HepG2 (cell line): ENCODE results near the gene P4HB. TPM values are rescaled to one million over a fixed set of nuclear protein-coding genes. Genes with fewer than 3 reads are reported as not detected.

Experiments
- AGO1 ChIP-seq: fragments of 200-400 bp; formaldehyde crosslinking; IDR thresholded peaks from 2 replicates; pipeline ENCODE4 v1.6.1; 2017; ENCODE audit warnings: mild to moderate bottlenecking, low read depth, low read length, moderate library complexity; ENCODE audit not compliant: poor library complexity, severe bottlenecking
- EED ChIP-seq: sonication (generic); formaldehyde crosslinking; IDR thresholded peaks from 2 replicates; pipeline ENCODE4 v1.5.0; 2020; ENCODE audit warnings: mild to moderate bottlenecking, missing genetic modification reagents
- FIP1L1 ChIP-seq: fragments of 200-400 bp; formaldehyde crosslinking; IDR thresholded peaks from 2 replicates; pipeline ENCODE4 v1.6.1; 2018; ENCODE audit warnings: low read depth, mild to moderate bottlenecking, low read length, moderate library complexity, borderline replicate concordance; ENCODE audit not compliant: insufficient read depth
- FOXK1 ChIP-seq: sonication (generic); formaldehyde crosslinking; IDR thresholded peaks from 2 replicates; pipeline ENCODE4 v1.4.0; 2020; ENCODE audit warnings: low read depth, missing genetic modification reagents, borderline replicate concordance
- KDM3A ChIP-seq: IDR thresholded peaks from 2 replicates; pipeline ENCODE4 v1.6.1; 2018; ENCODE audit warnings: low read depth, missing compliant biosample characterization
- MXI1 ChIP-seq: IDR thresholded peaks from 3 replicates; pipeline ENCODE4 v1.6.1; 2012; ENCODE audit warnings: low read depth, low read length, inconsistent platforms, borderline replicate concordance
- MYNN ChIP-seq: sonication (generic); formaldehyde crosslinking; IDR thresholded peaks from 2 replicates; pipeline ENCODE4 v1.4.0; 2020; ENCODE audit warnings: mild to moderate bottlenecking, low read depth, missing genetic modification reagents
- RFX5 ChIP-seq: IDR thresholded peaks from 2 replicates; pipeline ENCODE4 v1.6.1; 2011; ENCODE audit warnings: low read depth, low read length, improper control_type of control experiment
- SOX6 ChIP-seq, 2 experiments: fragments of 450-650 bp in 1 of 2; sonication (generic) in 1 of 2; formaldehyde crosslinking in 1 of 2; IDR thresholded peaks; 2 replicates each; pipeline versions ENCODE4 v1.4.0 to v1.6.1; 2017 to 2020; ENCODE audit warnings: antibody characterized with exemption in 1 of 2, mild to moderate bottlenecking in 1 of 2, missing genetic modification reagents in 1 of 2
- SP1 ChIP-seq, 2 experiments: fragments of 450-650 bp in 1 of 2; sonication (generic) in 1 of 2; formaldehyde crosslinking in 1 of 2; IDR thresholded peaks; 2 replicates each; pipeline versions ENCODE4 v1.4.0 to v1.6.1; 2016 to 2020; ENCODE audit warnings: missing genetic modification reagents in 1 of 2
- ZC3H13 ChIP-seq: sonication (generic); formaldehyde crosslinking; IDR thresholded peaks from 2 replicates; pipeline ENCODE4 v1.8.1; 2023; ENCODE audit warnings: mild to moderate bottlenecking, missing genetic modification reagents, moderate library complexity
- ZC3H4 ChIP-seq: sonication (generic); formaldehyde crosslinking; IDR thresholded peaks from 2 replicates; pipeline ENCODE4 v1.4.0; 2020; ENCODE audit warnings: missing genetic modification reagents, borderline replicate concordance
- ZNF282 ChIP-seq: fragments of 450-650 bp; IDR thresholded peaks from 2 replicates; pipeline ENCODE4 v1.6.1; 2018; ENCODE audit not compliant: partially characterized antibody
- ZNF441 ChIP-seq: sonication (generic); formaldehyde crosslinking; IDR thresholded peaks from 2 replicates; pipeline ENCODE4 v1.7.0; 2021; ENCODE audit warnings: missing genetic modification reagents, borderline replicate concordance
- ZNF530 ChIP-seq: sonication (generic); formaldehyde crosslinking; IDR thresholded peaks from 2 replicates; pipeline ENCODE4 v1.5.0; 2020; ENCODE audit warnings: low read depth, mild to moderate bottlenecking, missing genetic modification reagents
- ZNF572 ChIP-seq: sonication (generic); formaldehyde crosslinking; IDR thresholded peaks from 2 replicates; pipeline ENCODE4 v1.5.1; 2020; ENCODE audit warnings: mild to moderate bottlenecking, missing genetic modification reagents
- polyA plus RNA-seq, 8 experiments: library from polyadenylated mRNA; depleted of rRNA in 3 of 8; stranded (reverse) in 7 of 8; unstranded in 1 of 8; fragments of >200 nt; fragmentation: Illumina TruSeq in 4 of 8; extraction: Trizol in 4 of 8; gene quantifications; 2 replicates each; pipeline versions ENCODE4 v1.2.1 to v1.2.3, GENCODE V29; 2011 to 2016; ENCODE audit warnings: low read depth in 4 of 8, missing spikeins in 1 of 8, mixed read lengths in 1 of 8; ENCODE audit not compliant: insufficient read depth in 1 of 8
- total RNA-seq, 5 experiments: library from RNA; depleted of rRNA; stranded (reverse); fragments of >200 nt; fragmentation: Illumina TruSeq; extraction: Trizol; gene quantifications; 2 replicates each; pipeline ENCODE4 v1.2.3, GENCODE V29; 2016; ENCODE audit warnings: low read depth in 1 of 5
- TF ChIP-seq, protein P1 (sequence below): sonication (generic); formaldehyde crosslinking; IDR thresholded peaks from 2 replicates; pipeline ENCODE4 v1.5.0; 2020; ENCODE audit warnings: missing genetic modification reagents, mild to moderate bottlenecking, borderline replicate concordance
- TF ChIP-seq, protein P2 (sequence below): sonication (generic); formaldehyde crosslinking; IDR thresholded peaks from 2 replicates; pipeline ENCODE4 v1.5.0; 2020; ENCODE audit warnings: missing genetic modification reagents
- TF ChIP-seq, protein P3 (sequence below): sonication (generic); formaldehyde crosslinking; IDR thresholded peaks from 2 replicates; pipeline ENCODE4 v1.5.1; 2020; ENCODE audit warnings: missing genetic modification reagents, mild to moderate bottlenecking, borderline replicate concordance
- TF ChIP-seq, protein P4 (sequence below): sonication (generic); formaldehyde crosslinking; IDR thresholded peaks from 2 replicates; pipeline ENCODE4 v1.9.0; 2021; ENCODE audit warnings: mild to moderate bottlenecking, missing genetic modification reagents

The P4HB gene
- total and polyA plus RNA-seq, 2 of the 13 experiments (the other 11 are each of a cell fraction or from before 2014, with no cell fraction given), result 185 to 782 TPM

DNA sequence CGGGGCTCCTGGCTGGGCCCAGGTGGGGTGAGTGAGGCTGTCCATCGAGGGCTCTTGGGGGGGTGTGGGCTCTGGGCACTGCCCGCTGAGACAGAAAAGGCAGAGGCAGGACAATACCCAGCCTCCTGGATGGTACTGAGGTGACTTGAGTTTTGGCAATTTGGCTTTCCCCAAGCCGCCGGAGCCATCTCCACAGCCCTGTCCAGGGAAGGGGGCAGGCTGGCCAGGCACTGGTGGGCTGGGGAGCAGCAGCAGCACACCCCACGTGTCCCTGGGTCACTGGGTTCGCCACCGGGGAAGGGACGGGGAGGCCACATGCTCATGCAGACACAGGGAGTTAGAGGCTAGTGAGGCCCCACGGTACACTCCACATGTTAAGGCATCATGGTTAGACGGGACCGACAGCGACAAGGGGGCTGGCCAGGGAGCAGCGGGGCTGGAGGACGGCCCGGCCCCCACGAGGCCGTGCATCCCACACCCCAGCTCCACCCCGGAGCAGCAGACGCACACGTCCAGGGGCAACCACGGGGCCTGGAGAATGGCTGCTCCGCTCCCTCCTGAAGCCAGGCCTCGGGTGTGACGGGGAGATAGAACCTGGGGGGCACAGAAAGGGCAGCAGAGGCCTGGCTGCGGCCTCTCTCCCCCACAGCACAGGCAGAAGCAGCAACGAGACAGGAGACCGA, 7.8 kb upstream of the P4HB start (continued):
- TF ChIP-seq, protein P1, sequence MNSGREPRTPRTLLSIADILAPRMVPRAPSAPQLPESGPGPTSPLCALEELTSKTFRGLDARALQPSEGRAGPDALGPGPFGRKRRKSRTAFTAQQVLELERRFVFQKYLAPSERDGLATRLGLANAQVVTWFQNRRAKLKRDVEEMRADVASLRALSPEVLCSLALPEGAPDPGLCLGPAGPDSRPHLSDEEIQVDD, result no peak
- 0 out of 2 replicates have a peak, but pooled peaks have one; percentile 22 for TF ChIP-seq KDM3A (CRISPR knock-in tag)
- TF ChIP-seq, protein P2, sequence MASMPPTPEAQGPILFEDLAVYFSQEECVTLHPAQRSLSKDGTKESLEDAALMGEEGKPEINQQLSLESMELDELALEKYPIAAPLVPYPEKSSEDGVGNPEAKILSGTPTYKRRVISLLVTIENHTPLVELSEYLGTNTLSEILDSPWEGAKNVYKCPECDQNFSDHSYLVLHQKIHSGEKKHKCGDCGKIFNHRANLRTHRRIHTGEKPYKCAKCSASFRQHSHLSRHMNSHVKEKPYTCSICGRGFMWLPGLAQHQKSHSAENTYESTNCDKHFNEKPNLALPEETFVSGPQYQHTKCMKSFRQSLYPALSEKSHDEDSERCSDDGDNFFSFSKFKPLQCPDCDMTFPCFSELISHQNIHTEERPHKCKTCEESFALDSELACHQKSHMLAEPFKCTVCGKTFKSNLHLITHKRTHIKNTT (CRISPR knock-in tag), result no peak
- TF ChIP-seq ZC3H4, result peak; percentile 94; the same call in 1 of the 2 replicates
- TF ChIP-seq EED (CRISPR knock-in tag), result peak; percentile 90
- TF ChIP-seq SOX6 (IDR thresholded peaks at IDR 0.05), result no peak
- TF ChIP-seq SOX6 (CRISPR knock-in tag; IDR thresholded peaks at IDR 0.05), result no peak; the same call in 1 of the 2 replicates
- peak; percentile 9; the same call in 1 of the 2 replicates for TF ChIP-seq FIP1L1
- TF ChIP-seq ZC3H13, result peak; percentile 98
- peak; percentile 26; the same call in 1 of the 3 replicates for TF ChIP-seq MXI1
- peak; percentile 41; the same call in 1 of the 2 replicates for TF ChIP-seq MYNN (CRISPR knock-in tag)
- TF ChIP-seq AGO1, result peak; percentile 98
- TF ChIP-seq ZNF441 (CRISPR knock-in tag), result no peak
- no peak for TF ChIP-seq RFX5
- TF ChIP-seq SP1 (IDR thresholded peaks at IDR 0.05), result no peak
- TF ChIP-seq SP1 (CRISPR knock-in tag; IDR thresholded peaks at IDR 0.05), result 0 out of 2 replicates have a peak, but pooled peaks have one; percentile 15
- TF ChIP-seq, protein P3, sequence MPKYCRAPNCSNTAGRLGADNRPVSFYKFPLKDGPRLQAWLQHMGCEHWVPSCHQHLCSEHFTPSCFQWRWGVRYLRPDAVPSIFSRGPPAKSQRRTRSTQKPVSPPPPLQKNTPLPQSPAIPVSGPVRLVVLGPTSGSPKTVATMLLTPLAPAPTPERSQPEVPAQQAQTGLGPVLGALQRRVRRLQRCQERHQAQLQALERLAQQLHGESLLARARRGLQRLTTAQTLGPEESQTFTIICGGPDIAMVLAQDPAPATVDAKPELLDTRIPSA (CRISPR knock-in tag), result no peak
- no peak for TF ChIP-seq ZNF572 (CRISPR knock-in tag)
- 0 out of 2 replicates have a peak, but pooled peaks have one; percentile 10 for TF ChIP-seq FOXK1 (CRISPR knock-in tag)
- no peak for TF ChIP-seq ZNF530 (CRISPR knock-in tag)
- TF ChIP-seq, protein P4, sequence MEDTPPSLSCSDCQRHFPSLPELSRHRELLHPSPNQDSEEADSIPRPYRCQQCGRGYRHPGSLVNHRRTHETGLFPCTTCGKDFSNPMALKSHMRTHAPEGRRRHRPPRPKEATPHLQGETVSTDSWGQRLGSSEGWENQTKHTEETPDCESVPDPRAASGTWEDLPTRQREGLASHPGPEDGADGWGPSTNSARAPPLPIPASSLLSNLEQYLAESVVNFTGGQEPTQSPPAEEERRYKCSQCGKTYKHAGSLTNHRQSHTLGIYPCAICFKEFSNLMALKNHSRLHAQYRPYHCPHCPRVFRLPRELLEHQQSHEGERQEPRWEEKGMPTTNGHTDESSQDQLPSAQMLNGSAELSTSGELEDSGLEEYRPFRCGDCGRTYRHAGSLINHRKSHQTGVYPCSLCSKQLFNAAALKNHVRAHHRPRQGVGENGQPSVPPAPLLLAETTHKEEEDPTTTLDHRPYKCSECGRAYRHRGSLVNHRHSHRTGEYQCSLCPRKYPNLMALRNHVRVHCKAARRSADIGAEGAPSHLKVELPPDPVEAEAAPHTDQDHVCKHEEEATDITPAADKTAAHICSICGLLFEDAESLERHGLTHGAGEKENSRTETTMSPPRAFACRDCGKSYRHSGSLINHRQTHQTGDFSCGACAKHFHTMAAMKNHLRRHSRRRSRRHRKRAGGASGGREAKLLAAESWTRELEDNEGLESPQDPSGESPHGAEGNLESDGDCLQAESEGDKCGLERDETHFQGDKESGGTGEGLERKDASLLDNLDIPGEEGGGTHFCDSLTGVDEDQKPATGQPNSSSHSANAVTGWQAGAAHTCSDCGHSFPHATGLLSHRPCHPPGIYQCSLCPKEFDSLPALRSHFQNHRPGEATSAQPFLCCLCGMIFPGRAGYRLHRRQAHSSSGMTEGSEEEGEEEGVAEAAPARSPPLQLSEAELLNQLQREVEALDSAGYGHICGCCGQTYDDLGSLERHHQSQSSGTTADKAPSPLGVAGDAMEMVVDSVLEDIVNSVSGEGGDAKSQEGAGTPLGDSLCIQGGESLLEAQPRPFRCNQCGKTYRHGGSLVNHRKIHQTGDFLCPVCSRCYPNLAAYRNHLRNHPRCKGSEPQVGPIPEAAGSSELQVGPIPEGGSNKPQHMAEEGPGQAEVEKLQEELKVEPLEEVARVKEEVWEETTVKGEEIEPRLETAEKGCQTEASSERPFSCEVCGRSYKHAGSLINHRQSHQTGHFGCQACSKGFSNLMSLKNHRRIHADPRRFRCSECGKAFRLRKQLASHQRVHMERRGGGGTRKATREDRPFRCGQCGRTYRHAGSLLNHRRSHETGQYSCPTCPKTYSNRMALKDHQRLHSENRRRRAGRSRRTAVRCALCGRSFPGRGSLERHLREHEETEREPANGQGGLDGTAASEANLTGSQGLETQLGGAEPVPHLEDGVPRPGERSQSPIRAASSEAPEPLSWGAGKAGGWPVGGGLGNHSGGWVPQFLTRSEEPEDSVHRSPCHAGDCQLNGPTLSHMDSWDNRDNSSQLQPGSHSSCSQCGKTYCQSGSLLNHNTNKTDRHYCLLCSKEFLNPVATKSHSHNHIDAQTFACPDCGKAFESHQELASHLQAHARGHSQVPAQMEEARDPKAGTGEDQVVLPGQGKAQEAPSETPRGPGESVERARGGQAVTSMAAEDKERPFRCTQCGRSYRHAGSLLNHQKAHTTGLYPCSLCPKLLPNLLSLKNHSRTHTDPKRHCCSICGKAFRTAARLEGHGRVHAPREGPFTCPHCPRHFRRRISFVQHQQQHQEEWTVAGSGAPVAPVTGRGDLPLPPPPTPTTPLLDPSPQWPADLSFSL (CRISPR knock-in tag), result peak; percentile 34; the same call in 1 of the 2 replicates
- TF ChIP-seq ZNF282, result no peak
